ENCODE results near the gene BAHD1. TPM values are rescaled to one million over a fixed set of nuclear protein-coding genes. Genes with fewer than 3 reads are reported as not detected.
"Not testable (repeated sequence)": the region's sequence is repeated elsewhere in the genome, so short reads cannot be mapped to it uniquely, and the experiment has no call there.

Gene BAHD1
- total RNA-seq, 1 experiment from 2014 or later: 6.0 TPM

DNA sequence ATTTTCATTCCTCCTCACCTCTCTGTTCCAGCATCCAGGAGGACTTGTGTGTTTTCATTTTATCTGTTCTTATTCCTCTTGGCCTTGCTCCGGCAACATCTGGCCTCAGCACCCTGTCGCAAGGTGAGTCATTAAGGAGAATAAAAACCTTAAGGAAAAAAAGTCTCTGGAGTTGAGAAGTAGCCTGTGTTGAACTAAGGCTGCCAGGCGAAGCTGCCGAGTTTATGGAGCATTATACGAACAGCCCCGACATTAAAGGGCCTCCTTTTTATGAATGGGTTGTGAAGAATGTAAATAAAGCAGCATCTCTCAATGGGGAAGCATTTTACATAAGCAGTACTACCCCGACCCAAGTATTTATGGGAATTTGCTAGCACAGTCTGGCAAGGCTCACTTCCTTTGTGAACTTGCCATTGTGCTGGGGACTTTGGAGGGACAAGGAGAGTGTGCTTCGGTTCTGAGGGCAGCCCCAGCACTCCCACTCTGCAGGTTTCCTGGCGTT is 4.7 kb downstream of the BAHD1 start:
- peak; percentile 46 for DNase-seq (ENCODE audit: low spot score)

- DNase-seq (ENCODE audit: low spot score): no peak
Observed at GRCh38 chr15:40446144-40446543, 5.4 kb downstream of the BAHD1 start.

DNA sequence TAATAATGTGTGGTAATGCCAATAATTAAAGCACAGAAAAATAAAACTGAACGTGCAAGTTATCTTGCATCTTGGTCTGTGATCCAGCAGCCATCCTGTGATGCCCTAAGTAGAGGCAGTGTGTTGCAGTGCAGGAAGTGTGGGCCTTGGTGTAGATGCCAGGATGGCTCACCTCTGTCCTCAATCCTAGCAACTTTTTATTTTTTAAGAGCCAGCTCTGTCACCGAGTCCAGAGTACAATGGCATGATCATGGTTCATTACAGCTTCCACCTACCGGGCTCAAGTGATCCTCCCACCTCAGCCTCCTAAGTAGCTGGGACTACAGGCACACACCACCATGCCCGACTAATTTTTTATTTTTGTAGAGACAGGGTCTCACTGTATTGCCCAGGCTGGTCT is 7.6 kb downstream of the BAHD1 start:
- no peak for DNase-seq (ENCODE audit: low spot score)

- no peak for DNase-seq (ENCODE audit: low spot score)
Observed at GRCh38 chr15:40449275-40449674, 8.5 kb downstream of the BAHD1 start.

DNA sequence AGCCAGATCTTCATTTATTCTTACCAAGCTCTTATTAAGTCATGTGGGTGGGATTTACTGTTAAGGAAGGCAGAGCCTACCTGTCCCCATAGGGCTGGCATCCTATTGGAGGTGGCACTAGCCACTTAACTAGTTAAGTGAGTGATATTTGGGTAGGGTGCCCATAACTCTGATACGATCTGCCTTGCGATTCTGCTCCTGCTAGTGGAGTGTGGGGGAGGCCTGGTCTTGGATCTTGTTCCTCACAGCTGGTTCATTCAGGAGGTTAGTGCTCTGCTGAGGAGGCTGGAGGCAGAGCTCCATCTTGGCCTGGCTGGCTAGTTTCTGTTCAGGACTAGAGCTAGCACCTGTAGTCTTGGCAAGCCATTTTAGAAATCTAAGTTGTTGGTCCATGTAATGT is 9.3 kb downstream of the BAHD1 start:
- DNase-seq (ENCODE audit: low spot score): no peak

GRCh38 chr15:40451527-40452158 is 10.9 kb downstream of the BAHD1 start:
- no peak for DNase-seq (ENCODE audit: low spot score)

GRCh38 chr15:40452296-40453090 is 11.7 kb downstream of the BAHD1 start:
- DNase-seq (ENCODE audit: low spot score): no peak

- DNase-seq (ENCODE audit: low spot score): not testable (repeated sequence)
Observed at GRCh38 chr15:40453941-40454340, 13.2 kb downstream of the BAHD1 start.

- DNase-seq (ENCODE audit: low spot score): no peak
Observed at GRCh38 chr15:40454904-40455391, 14.2 kb downstream of the BAHD1 start.

- DNase-seq (ENCODE audit: low spot score): no peak
Observed at GRCh38 chr15:40456299-40456712, 15.6 kb downstream of the BAHD1 start.

DNA sequence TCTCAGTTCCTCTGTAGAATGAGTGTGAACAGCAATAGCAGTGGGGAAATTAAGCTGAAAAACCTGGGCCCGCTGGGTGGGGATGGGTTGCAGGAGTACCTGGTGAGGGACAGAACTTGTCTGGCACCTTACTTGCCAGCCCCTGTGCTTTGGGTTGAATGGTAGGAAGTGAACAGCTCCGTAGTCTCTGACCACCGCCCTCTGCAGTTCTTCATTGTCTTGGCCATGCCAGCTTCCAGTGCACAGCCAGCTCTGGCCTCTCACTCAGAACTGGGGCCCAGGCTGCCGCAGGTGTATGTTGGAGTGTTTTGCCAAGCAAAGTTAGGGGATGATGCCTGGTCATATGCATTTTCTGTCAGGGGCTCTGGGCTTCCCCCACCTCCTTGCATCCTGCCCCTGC is 16.0 kb downstream of the BAHD1 start:
- DNase-seq (ENCODE audit: low spot score): no peak

DNA sequence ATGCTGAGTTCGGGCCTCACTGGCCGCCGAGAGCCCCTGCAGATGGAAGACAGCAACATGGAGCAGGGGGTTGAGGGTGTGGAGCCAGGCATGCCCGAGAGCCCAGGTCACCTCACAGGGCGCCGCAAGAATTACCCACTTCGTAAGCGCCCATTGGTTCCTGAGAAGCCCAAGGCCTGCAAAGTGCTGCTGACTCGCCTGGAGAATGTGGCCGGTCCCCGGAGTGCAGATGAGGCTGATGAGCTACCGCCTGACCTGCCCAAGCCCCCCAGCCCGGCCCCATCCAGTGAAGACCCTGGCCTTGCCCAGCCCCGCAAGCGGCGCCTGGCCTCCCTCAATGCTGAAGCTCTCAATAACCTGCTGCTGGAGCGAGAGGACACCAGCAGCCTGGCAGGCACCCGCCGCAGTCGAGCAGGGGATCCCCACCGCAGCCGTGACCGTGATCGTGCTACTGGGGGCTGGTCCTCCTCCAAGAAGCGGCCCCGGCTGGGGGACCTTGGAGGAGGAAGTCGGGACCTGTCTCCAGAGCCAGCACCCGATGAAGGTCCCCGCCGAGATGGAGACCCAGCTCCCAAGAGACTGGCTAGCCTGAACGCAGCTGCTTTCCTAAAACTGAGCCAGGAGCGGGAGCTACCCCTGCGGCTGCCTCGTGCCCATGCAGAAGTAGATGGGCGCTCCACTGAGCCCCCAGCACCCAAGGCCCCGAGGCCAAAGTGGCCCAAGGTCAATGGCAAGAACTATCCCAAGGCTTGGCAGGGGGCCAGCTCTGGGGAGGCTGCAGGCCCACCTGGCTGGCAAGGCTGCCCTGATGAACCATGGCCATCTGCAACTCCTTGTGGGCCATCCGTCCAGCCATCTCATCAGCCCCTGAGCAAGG is 18.0 kb downstream of the BAHD1 start:
- no peak for DNase-seq (ENCODE audit: low spot score)

GRCh38 chr15:40459391-40460015 is 18.8 kb downstream of the BAHD1 start:
- DNase-seq (ENCODE audit: low spot score): no peak

DNA sequence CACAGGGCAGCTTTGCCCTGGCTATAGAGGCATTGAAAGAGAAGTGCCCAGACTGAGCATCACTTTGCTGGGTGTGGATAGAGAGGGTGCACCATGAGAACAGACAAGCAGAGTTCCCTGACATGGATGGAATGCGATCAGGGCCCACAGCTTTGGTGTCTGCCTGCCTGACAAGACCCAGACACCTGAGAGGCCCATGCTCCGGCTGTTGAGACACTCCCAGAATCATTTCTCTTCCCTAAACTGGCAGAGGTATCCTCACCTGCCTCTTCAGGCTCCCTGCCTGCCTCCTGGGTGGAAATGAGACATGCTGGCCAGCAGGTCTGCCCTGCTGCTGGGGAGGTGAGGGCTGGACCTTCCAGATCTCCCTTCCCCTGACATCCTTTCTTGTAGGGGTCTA is 19.7 kb downstream of the BAHD1 start:
- DNase-seq (ENCODE audit: low spot score): no peak

DNA sequence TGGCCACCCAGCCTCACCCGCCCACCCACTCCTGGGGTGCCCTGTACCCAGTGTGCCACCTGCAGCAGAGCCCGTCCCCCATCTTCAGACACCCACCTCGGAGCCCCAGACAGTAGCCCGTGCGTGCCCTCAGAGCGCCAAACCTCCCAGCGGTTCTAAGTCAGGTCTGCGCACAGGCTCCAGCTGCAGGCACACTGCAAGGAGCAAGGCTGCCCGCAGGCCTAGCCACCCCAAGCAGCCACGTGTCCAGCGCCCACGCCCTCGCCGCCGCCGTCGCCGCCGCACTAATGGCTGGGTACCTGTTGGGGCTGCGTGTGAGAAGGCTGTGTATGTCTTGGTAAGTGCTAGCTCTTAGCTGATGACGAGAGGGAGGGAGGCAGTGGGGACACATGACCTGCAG is 21.2 kb downstream of the BAHD1 start:
- DNase-seq (ENCODE audit: low spot score): no peak

DNA sequence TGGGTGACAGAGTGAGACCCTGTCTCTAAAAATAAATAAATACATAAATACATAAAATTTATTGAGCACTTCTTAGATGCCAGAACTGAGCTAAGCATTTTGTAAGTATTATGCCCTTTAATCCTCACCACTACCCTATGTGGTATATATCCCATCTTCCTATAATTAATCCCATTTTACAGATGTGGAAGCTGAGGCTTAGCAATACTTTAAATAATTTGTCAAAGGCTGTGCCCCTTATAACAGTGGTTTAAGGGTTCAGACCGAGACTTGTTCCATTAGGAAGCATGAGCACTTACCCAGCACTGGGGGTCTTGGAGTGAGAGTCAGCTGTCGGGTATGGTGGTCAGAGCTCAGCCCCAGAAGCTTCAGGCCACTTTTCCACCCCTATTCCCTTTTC is 22.5 kb downstream of the BAHD1 start:
- DNase-seq (ENCODE audit: low spot score): no peak

- no peak for DNase-seq (ENCODE audit: low spot score)
Observed at GRCh38 chr15:40463886-40464545, 23.3 kb downstream of the BAHD1 start.

GRCh38 chr15:40464595-40465185 is 23.9 kb downstream of the BAHD1 start:
- DNase-seq (ENCODE audit: low spot score): no peak

DNA sequence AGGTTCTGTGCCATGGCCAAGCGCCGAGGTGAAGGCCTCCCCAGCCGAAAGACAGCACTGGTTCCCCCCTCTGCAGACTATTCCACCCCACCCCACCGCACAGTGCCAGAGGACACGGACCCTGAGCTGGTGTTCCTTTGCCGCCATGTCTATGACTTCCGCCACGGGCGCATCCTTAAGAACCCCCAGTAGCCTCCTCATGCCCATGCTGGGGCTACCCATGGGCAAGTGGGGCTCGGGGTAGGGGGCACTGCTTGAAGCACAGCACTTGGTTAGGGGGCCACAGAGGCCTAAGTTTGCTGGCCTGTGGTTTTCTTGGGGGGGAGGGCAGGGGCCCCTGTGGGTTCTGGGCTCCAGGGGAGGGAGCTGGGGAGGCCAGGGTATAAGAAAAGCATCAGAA is 25.2 kb downstream of the BAHD1 start:
- DNase-seq (ENCODE audit: low spot score): no peak

GRCh38 chr15:40466426-40467260 is 25.9 kb downstream of the BAHD1 start:
- no peak for DNase-seq (ENCODE audit: low spot score)
